Kidney tubule cell (primary cell): ENCODE data around the gene IER5L.
A peak's percentile ranks its signal among the peaks of the same experiment; 100 is the strongest.

Experiments
- DNase-seq: peaks from one replicate; pipeline ENCODE4 v3.0.0-alpha.2; 2018; ENCODE audit warnings: low spot score

Gene IER5L

DNA sequence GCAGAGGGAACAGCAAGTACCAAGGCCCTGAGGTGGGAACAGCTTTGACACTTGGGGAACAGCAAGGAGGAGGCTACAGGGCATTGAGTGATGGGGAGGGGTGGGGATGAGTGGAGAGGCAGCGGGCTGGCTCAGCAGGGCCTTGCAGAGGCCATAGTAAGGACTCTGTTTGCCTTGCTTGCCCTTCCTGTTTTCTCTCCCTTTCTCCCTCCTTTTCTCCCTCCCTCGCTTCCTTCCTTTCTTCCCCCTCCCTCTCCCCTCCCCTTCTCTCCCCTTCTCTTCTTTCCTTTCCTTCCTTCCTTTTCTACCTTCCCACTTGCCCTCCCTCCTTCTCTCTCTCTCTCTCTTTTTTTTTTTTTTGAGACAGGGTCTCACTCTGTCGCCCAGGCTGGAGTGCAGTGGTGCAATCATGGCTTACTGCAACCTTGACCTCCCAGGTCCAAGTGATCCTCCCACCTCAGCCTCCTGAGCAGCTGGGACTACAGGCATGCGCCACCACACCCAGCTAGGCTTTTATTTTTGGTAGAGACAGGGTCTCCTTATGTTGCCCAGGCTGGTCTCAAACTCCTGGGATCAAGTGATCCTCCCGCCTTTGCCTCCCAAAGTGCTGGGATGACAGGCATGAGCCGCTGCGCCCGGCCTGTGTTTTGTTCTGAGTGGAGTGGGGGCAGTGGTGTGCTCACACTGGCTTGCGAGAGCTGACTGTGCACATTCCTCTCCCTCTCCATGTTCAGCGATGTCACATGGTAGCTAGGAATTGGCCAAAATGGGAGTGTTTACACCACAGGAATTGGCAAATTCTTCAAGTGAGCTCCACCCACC is 17.1 kb downstream of the IER5L start:
- no peak for DNase-seq

DNA sequence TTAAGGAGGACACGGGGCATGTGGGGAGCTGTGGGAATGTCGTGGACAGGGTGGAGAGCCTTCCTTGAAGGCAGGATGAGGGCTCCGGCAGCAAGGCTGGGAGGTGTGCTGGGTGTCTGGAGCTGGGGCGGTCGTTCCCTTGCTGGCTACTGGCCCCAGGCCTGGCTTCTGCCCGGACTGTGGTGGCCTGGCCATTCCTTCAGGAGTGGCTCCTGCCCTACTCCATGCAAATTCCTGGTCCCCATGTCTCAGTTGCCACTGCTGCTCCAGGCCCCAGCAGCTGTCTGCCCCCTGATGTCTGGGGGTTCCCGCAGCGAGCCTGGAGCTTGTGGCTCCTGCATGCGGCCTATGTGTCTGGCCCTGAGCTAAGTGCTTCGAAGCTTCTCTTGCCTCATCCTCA is 21.9 kb downstream of the IER5L start:
- DNase-seq: no peak

DNA sequence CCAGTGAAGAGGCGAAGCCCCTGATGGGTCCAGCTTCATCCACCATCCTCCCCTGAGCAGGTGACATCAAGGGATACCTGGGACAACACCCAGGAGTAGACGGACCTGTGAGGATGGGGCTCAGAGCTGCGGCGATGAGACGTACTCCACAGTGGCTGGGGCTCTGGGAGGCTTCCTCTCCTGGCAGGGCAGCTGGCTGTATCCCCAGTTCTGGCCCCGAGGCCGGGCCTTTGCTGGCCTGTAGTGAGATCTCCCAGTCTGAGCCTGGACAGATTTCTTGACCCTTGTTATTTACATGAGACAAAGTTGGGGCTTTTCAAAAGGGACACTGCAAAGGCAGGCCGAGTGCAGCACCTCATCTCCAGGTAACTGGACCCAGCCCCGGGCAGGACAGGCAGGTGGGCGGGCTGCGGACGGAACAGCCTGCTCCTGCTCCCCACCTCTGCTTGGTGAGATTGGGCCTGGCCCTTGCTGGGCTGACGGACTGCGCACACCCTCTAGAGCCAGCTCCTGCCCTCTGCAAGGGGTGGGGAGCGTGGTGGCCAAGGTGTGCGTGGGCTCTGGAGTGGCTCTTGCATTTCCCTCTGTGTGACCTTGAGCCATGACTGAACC is 23.1 kb downstream of the IER5L start:
- DNase-seq: no peak

DNA sequence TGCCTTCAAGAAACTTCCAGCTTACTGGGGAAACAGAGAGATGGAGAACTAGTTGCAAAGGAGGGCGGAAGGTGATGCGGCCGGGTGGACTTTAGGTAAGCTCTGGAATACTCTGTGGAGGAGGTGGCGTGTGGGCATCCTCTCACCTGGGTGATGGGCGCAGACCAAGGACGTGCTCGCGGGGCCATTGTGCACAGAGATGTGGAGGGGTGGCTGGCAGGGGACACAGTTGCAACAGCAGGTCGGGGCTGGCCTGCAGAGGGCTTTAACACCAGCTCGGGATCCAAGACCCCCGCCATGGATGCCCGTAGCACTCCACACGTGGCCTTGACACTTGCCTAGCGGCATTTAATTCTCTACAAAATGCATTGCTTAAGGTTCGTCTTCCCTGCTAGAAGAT is 26.6 kb downstream of the IER5L start:
- DNase-seq: no peak

DNA sequence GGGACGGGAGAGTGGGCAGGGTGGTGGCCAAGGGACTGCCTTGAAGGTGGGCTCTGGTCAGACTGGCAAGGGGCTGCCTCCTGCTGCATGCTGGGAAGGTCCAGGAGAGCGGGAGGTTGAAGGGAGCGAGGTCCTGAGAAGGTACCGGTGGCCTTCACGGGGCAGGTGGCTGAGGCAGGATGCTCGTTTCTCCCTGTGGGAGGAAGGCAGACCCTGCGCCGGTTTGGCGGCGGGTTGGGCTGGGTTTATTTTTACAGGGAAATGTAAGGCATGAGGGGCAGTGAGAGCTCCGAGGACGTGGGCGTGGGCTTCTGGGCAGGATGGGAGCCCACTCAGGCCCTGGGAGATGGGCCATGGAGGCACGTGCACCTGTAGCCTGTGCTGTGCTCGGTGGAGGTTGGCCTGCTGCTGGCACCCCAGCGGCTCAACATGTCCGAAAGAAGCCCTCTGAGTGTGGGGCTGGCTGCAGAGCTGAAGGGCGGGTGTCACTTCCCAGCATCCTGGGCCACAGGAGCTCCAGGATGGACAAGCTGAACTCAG is 27.3 kb downstream of the IER5L start:
- DNase-seq: no peak

DNA sequence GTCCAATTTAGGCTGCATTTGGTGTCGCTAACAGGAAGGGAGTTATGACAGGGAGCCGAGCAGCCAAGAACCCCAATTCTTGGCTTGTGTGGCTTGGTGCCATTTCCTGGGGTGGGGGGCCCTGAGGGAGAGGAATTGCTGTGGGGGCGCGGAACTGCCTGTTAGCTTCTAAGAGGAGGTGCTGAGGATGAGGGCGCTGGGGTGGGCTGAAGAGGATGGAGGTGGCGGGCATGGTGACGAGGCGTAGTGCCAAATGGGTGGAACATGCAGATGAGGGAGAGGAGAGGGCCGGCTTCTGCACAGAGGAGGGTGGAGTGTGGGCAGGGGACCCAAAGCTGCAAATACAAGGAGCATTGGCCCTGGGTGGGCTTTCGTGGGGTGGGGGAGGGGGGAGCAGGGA is 27.9 kb downstream of the IER5L start:
- DNase-seq: no peak

DNA sequence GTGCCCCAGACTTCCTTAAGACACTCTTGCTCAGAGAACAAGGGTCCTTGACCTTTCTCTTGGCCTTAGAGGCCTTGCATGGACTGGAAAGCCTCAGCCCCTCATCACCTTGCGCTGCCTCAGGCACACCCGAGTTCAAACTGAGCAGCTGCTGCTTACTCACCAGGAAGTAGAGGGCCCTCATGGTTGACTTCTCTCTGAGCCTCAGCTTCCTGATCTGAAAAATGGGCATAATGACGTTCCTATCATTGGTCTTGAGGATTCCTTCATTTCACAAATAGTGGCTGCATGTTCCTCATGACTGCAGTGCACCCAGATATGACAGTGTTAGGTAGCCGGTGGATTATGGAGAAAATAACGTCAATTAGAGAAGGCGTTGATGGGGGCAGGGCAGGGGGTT is 28.6 kb downstream of the IER5L start:
- DNase-seq: no peak

DNA sequence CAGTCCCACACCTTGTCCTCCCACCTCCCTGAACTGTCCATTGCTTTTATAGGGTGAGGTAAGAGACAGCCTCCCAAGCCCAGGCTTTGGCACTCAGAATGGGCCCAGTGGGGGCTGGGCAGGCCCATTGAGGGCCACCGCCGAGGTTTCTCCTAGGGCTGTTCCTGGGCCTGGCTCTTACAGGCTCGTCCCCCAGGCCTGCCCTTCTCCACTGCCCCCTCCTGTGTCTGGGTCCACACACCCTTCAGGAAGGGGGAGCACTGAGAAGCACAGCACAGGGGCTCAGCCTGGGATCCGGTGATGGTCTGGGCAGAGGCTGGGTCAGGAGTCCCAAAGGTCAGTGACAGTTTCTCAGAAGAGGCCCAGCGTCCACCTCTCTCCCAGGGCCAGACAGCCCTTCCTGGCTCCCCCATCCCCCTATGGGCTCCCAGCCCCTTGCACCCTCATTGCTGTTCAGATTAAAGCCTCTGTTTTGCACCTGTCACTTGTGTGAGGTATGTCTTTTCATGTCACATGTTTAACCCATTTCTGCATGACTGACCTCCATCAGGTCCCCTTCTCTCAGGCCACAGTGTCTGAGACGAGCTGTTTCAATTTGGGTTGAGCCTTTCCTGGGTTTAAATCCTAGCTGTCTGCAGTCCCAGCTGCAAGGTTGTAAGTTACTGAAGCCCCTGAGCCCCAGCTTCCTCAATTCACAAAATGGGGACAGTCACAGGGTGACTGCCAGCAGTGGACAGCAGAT is 29.4 kb downstream of the IER5L start:
- DNase-seq: no peak

DNA sequence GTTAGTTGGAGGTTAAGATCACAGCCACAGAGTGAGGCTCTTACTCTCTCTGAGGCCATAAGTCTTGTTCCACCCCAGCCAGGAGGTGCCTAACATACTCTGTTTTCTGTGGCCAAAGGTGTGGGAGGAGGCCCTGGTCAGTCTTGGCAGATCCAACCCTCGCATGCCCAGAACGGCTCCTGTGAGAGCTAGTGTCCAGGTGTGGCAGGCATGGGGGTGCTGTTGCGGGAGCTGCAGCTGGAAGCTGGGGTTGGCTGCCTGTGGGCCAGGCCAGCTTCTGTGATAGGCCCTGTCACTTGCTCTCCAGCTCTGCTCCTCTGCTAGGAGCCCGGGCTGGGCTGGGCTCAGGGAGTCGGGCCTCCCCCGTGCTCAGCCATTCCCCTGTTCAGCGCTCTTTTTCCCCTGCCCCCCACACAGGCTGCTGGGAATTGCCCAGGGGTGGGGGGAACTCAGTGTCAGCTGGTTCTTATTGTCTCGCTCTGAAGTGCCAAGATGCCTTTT is 31.6 kb downstream of the IER5L start:
- DNase-seq: no peak

DNA sequence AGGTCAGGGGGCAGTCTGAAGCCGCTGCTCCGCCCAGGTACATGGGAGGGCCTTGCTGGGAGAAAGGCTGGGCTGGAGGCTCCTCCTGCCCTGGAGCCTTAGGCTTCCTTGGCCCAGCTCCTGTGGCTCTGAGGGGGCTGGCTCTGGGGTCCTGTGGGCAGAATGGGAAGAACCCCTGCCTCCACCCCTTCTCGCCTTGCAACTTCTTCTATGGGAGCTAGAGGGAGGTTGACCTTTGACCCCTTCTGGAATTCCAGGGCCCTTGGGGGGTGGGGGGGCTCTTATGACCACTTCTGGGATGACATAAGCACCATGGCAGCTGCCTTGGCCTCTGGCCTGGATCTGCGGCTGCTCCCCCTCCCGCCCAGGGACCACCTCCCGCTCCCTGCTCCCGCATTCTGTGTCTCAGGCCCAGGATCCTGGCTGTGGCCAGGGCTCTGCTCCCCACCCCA is 32.2 kb downstream of the IER5L start:
- peak; percentile 80 for DNase-seq

DNA sequence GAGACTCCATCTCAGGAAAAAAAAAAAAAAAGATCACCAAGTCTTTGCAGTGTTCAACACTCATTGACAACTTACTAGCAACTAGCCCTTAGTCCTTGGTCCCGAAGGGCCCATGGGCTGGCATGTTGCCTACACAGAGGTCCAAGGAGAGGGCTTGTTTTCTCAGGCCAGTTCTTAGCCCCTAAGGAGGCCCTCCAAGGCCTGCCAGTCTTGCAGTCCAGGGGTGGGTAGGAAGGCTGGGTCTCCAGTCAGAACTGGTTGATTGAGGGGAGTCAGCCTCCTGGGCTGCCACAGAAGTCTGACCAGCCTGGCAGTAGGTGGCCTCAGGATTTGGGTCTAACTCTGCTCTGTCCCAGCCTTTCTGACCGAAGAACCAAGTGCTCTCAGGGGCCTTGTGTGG is 32.7 kb downstream of the IER5L start:
- DNase-seq: no peak

DNA sequence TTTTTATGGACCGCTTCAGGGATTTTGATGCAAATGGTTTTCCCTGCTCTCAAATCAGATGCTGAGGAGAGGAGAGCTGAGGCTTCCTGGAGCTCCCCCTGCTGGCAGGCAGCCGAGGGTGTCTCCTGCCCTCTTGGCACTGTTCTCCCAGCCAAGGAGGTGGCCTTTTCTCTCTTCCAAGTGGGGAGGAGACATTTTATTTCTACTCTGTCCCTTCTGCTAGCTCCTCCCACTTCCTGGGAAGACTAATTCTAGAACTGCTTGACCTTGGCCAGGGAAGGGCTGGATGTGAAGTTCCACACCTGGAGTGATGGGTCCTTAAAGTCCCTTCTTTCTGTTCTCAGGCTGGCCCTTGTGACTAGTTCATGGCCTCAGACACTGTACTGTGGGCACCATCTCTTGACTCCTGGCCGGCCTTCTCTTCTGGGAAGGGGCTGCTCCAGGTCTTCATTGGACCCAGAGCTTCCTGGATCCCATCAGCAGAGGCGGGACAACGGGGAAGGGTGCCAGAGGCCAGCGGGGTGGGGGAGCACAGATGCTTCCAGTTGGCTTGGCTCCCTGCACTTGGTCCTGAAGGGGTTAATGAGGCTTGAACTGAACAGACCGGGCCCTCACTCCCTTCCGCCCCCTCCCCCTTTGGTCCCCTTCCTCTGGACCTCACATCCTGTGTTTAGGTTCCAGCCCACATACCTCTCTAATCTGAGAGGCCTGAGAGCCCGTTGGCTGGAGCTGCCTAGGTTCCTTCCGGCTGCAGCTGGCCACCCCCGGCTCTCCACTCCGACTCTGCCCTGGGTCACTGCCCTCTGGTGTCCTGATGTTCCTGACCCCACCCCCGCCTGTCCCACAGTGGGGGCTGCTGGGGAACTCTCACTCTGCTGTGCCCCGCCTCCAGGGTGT is 34.8 kb downstream of the IER5L start:
- DNase-seq: peak; percentile 92

DNA sequence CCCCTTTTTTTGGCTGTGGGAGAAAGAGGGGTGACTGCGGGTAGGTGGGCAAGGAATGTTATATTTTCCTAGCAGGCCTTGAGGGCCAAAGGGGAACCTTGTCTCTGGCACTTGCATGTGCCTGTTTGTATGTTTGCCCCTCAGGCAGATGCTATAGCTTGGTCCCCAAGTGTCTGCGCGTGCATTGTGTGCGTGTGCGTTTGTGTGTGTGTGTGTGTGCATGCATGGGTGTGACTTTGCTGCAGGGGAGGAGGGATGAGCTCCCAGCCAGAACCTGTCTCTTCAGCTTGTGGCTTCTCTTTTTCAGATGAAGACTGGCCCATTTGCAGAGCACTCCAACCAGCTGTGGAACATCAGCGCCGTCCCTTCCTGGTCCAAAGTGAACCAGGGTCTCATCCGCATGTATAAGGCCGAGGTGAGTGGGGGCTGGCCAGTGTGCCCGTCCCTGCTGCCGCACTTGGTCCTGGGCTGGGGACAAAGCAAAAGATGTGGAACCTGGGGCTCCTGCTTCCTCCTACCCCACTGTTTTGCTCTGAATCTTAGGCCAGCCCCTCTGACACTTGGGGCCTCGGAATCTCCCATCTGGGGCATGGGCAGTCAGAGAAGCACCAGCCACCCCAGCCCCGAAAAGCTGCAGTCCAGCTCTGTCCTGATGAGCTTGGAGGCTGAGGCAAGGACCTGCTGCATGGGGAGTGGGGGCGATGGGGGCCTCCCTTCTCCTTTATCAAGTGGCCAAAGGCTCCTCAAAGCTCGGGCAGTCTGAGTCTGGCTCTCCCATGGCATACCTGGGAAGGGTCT is 35.7 kb downstream of the IER5L start:
- no peak for DNase-seq

DNA sequence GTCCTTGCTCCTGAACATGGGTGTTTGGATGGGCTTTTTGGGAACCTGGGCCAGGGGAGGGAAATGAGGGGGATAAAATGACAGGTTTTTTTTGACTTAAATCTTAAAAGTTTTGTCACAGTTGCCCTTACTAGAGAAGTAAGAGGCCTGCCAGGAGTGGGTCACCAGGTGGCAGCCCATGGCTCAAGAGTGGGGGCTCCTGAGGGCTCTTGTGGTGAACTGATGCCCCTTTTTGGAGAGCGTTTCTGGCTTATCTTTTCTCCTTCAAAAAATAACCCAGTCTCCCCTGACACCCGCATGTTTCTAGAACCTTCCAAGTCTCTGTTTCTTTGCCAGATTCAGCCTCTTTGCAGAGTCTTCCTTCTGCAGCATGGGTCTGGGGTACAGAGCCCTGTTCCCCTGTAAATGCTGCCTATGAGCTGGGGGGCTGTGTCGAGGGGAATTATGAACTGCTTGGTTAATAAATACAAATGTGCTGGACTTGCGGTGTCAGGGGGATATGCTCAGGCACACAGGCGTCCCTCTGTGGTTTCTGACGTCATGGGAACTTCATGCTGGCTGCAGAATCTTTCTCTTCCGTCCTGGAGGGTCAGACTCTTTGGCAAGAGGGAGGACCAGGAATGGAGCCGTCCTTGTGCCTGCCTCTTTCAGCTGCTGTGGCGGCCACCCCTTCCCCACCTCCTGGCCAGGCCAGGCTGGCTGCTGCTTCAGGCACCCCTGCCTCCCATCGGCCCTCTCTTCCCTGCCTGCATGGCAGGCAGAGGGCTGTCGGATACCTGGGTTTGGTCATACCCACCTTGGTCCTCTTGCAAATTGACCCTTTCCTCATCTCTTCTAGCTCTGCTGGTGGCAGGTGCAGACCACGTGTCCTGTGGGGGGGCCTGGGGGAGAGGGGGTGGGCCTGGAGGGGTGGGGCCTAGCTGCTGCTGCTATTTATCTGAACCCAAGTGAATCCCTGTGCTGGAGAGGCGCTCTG is 36.7 kb downstream of the IER5L start:
- peak; percentile 96 for DNase-seq

DNA sequence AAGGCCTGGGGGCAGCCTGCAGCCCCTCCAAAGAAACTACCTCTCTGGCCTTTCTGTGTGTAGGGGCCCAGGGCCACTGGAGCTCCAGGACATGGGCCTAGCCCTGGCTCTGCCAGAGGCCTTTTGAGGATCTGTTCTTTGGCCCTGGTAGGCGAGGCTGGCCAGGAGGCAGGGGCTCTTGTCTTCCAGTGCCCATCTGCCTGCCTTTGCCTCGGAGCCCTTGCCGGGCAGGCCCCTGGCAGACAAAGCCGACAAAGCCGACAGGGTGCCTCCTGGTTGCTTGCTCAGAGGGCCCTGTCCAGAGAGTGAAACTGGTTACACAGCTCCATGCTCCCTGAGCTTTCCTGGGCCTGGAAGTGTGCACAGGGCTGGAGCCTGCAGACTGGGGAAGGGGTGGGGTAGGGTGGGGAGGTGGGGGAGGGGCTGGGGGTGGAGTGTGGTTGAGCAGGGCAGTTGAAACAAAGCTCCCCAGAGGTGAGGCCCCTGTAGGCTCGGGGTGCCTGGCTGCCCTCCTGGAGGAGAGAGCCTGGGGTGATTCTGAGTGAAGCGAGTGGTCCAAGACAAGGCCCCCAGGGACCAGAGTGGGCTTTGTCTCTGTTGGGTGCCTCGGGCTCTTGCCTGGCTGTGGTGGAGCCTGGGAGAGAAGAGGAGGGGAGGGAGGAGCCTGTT is 37.5 kb downstream of the IER5L start:
- peak; percentile 73 for DNase-seq

DNA sequence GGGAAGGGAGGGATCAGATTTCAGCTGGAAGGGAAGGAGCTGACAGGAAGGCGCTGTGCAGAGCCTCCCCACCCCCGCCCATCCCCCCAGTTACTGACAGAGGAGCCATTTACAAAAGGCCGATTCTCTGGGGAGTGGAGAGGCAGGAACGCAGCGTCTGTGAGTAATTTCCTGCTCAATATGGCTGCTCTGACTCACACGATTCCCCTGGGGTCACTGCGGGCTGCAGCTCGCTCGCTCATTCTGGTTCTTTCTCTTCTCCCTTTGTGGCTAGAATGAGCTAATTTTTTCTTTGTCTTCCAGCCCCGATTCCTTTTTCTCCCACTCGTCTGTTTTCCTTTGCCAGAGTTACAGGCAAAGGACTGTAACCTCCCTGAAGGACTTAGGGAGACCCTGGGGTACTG is 38.1 kb downstream of the IER5L start:
- peak; percentile 98 for DNase-seq

DNA sequence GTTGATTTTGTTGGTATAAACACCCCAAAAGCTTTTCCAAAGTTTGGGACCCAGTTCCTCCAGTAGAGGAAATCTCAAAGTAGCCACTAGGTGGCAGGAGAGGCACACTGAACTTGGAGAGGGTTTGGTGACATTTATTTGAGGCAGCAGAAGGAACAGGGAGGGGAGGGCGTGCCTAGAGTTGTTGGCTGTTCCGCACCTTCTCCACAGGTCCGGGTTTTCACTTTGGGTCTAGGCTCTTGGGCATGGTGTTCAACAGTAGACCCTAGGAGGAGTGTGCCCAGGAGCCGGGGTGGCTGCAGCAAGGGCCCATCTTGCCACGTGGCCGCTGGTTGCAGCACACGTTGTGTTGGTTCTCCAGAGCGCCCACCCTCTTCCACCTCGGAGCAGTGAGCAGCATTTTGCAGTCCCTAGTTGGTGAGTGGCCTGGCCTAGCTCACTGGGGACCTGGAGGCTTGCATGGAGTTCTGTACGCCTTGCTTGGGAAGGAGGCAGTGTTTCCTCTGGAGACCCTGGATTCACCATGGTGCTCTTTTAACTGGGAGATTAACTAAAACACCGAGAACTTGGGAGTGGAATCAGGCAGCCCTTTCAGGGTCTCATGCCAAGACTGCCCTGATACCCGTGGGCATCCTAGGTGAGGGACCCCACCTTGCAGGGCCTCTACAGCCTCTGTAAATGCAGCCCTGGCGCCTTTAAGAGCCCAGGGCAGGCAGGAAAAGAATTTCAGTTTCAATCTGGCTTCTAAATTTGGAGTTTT is 38.6 kb downstream of the IER5L start:
- DNase-seq: peak; percentile 85
